Keratinocyte (primary cell): ENCODE measurements around the gene GYS1.
"Not testable (repeated sequence)": the region's sequence is repeated elsewhere in the genome, so short reads cannot be mapped to it uniquely, and the experiment has no call there.

Experiments
- CTCF ChIP-seq, 3 experiments: IDR thresholded peaks in 1 of 3; conservative IDR thresholded peaks in 1 of 3; optimal IDR thresholded peaks in 1 of 3; 2 replicates in 2 of 3; 3 replicates in 1 of 3; pipeline versions ENCODE3 to v1.5.1; 2011; ENCODE audit warnings: low read length in 3 of 3, mild to moderate bottlenecking in 3 of 3, moderate library complexity in 2 of 3, control low read depth in 1 of 3, inconsistent platforms in 1 of 3; ENCODE audit not compliant: insufficient read depth in 2 of 3; ENCODE audit errors: extremely low read depth in 1 of 3
- EZH2 ChIP-seq: IDR thresholded peaks from one replicate; pipeline ENCODE4 v1.6.1; 2012; ENCODE audit warnings: inconsistent platforms, mild to moderate bottlenecking, low read length, moderate library complexity

- TF ChIP-seq CTCF (optimal IDR thresholded peaks at IDR 0.05 in 1 of 3, IDR thresholded peaks at IDR 0.05 in 1 of 3, conservative IDR thresholded peaks at IDR 0.05 in 1 of 3; ENCODE audit: extremely low read depth in 1 of 3, insufficient read depth in 2 of 3, low read length in 3 of 3); EZH2: not testable (repeated sequence)
Observed at GRCh38 chr19:48927692-48928091, 65.4 kb downstream of the GYS1 start.
